GM12891 (cell line): ENCODE data around the gene KLHL40.

Experiments
- PAX5 ChIP-seq: IDR thresholded peaks from 2 replicates; pipeline ENCODE4 v1.6.1; 2011; ENCODE audit warnings: low read length, moderate library complexity, mild to moderate bottlenecking; ENCODE audit not compliant: insufficient read depth, severe bottlenecking
- POLR2AphosphoS5 ChIP-seq: IDR thresholded peaks from 2 replicates; pipeline ENCODE4 v1.6.1; 2011; ENCODE audit warnings: low read depth, low read length, control low read depth
- TAF1 ChIP-seq: IDR thresholded peaks from 2 replicates; pipeline ENCODE4 v1.6.1; 2011; ENCODE audit warnings: low read depth, low read length, control low read depth

DNA sequence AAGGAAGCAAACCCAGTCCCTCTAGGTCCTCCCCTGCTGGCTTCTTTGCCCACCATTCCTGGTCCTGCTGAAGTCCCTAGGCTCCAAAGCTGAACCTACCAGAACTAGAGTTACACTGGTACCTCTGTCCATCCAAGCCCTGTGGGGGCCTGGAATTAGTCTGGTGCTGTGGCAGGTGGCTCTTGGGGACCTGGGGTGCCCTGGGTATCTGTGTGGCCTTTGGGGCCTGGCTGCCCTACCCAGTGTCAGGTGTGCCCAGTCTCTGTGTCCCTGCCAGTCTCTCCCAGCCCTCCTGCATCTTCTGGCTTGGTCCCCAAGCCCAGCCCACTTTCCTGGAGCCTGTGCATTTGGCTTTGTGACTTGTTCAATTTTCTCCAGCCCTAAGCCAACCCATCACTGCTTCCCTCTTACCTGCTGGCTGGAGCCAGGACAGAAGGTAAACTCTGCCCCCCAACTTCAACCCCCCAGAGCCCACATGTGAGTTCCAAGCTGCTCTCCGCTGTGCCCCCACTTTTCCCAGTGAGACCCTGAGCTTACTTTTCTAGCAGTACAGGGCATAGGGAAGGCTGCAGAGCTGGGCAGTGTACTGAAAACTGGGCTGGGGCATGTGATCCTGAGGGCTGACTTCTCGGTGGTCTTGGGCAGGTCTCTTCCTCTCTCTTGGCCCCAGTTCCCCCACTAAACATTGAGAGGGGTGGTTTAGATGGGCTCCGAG lies 45.5 kb downstream of the KLHL40 start:
- TF ChIP-seq POLR2AphosphoS5 (no peak), TAF1 (no peak), PAX5 (no peak)
